ENCODE measurements around the gene SLC1A3.

DNA sequence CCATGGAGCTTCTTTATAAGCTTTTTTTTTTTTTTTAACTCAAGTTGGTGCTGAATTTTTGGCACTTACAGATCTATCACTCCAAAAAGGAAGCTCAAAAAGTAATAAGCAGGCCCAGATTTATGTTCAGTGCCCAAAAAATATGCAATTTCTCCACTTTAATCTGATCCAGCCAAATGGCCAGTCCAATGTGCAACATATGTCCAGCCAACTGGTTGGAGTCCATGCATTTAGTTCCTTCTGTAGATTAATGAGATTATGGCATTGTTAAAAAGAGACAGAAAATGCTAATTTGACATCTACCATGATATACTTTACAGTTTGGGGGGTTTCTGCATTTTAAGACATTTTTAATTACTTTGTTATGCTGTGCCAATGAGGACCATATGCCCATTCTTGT is 129.5 kb downstream of the SLC1A3 start:
- TF ChIP-seq, protein P1, sequence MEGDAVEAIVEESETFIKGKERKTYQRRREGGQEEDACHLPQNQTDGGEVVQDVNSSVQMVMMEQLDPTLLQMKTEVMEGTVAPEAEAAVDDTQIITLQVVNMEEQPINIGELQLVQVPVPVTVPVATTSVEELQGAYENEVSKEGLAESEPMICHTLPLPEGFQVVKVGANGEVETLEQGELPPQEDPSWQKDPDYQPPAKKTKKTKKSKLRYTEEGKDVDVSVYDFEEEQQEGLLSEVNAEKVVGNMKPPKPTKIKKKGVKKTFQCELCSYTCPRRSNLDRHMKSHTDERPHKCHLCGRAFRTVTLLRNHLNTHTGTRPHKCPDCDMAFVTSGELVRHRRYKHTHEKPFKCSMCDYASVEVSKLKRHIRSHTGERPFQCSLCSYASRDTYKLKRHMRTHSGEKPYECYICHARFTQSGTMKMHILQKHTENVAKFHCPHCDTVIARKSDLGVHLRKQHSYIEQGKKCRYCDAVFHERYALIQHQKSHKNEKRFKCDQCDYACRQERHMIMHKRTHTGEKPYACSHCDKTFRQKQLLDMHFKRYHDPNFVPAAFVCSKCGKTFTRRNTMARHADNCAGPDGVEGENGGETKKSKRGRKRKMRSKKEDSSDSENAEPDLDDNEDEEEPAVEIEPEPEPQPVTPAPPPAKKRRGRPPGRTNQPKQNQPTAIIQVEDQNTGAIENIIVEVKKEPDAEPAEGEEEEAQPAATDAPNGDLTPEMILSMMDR (conservative IDR thresholded peaks at IDR 0.05; ENCODE audit: low read length) = no peak
- TF ChIP-seq EZH2phosphoT487 (IDR thresholded peaks at IDR 0.05; ENCODE audit: borderline replicate concordance) = no peak
